ENCODE results near the gene ADAMTS5.

Gene ADAMTS5

DNA sequence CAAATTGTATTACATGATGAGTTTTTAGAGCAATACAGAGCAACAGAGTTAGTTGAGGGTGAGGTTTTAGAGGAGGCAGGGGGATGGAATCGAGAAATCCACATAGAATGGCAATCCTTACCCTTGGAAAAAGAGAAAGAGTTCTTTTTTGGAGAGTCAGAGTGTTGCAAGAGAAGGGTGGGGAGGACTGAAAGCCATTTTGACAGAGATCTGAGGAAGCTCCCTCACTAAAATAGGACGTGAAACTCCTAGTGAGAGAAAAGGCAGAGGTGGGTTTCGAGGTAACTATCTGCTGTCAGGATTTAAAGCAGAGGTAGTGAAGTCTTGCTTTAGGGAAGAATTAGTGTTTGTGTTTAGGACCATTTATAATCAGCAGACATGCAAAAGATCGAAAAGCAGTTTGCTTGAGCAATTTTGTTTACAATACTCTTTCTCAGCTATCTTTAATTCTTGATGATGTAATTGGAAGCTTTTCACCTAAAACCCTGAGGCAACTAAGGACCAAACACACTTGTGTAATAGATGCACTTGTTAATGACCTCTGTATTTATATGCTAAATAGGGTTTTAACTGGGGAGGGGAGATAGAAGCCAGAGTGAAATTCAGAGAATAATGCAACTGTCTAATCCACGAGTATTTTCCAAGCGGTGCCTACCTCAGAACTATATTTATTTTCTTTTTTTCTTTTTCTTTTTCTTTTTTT, 20.0 kb downstream of the ADAMTS5 start:
- H3K4me3 ChIP-seq (ENCODE audit: low read depth, low read length): no peak overlapping the region
- no peaks in the 10 kb centered on the region for H3K36me3 ChIP-seq (replicated peaks)
- in situ Hi-C loops (cut with HindIII; ENCODE audit: low pct_ligation_motif_present, low sequenced_read_pairs): no loop called here
- no peak overlapping the region for H3K27ac ChIP-seq
- H3K27me3 ChIP-seq (replicated peaks): no peaks in the 10 kb centered on the region
- TF ChIP-seq, protein P1, sequence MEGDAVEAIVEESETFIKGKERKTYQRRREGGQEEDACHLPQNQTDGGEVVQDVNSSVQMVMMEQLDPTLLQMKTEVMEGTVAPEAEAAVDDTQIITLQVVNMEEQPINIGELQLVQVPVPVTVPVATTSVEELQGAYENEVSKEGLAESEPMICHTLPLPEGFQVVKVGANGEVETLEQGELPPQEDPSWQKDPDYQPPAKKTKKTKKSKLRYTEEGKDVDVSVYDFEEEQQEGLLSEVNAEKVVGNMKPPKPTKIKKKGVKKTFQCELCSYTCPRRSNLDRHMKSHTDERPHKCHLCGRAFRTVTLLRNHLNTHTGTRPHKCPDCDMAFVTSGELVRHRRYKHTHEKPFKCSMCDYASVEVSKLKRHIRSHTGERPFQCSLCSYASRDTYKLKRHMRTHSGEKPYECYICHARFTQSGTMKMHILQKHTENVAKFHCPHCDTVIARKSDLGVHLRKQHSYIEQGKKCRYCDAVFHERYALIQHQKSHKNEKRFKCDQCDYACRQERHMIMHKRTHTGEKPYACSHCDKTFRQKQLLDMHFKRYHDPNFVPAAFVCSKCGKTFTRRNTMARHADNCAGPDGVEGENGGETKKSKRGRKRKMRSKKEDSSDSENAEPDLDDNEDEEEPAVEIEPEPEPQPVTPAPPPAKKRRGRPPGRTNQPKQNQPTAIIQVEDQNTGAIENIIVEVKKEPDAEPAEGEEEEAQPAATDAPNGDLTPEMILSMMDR (IDR thresholded peaks at IDR 0.05; ENCODE audit: low read depth, low read length, missing control alignments): no peak
- DNase-seq: no peak

GRCh38 chr21:26945916-26946675, 20.8 kb downstream of the ADAMTS5 start:
- in situ Hi-C loops (cut with HindIII; ENCODE audit: low pct_ligation_motif_present, low sequenced_read_pairs): no loop called here
- no peak overlapping the region for H3K4me3 ChIP-seq (ENCODE audit: low read depth, low read length)
- no peaks in the 10 kb centered on the region for H3K27me3 ChIP-seq (replicated peaks)
- TF ChIP-seq, protein P1 (IDR thresholded peaks at IDR 0.05; ENCODE audit: low read depth, low read length, missing control alignments): no peak
- DNase-seq: no peak
- H3K27ac ChIP-seq: no peak overlapping the region
- H3K36me3 ChIP-seq (replicated peaks): no peaks in the 10 kb centered on the region

- Histone ChIP-seq H3K27ac (no peak overlapping the region), H3K27me3 (replicated peaks) (no peaks in the 10 kb centered on the region), H3K4me3 (ENCODE audit: low read depth, low read length) (no peak overlapping the region), H3K36me3 (replicated peaks) (no peaks in the 10 kb centered on the region)
- TF ChIP-seq, protein P1 (IDR thresholded peaks at IDR 0.05; ENCODE audit: low read depth, low read length, missing control alignments): no peak
- DNase-seq: no peak
- in situ Hi-C loops (cut with HindIII; ENCODE audit: low pct_ligation_motif_present, low sequenced_read_pairs): no loop called here
Observed at GRCh38 chr21:26943921-26944320, 23.0 kb downstream of the ADAMTS5 start.

- in situ Hi-C loops (cut with HindIII; ENCODE audit: low pct_ligation_motif_present, low sequenced_read_pairs): no loop called here
- Histone ChIP-seq H3K4me3 (ENCODE audit: low read depth, low read length) (no peak overlapping the region), H3K27ac (no peak overlapping the region), H3K36me3 (replicated peaks) (no peaks in the 10 kb centered on the region), H3K27me3 (replicated peaks) (no peaks in the 10 kb centered on the region)
- TF ChIP-seq, protein P1 (IDR thresholded peaks at IDR 0.05; ENCODE audit: low read depth, low read length, missing control alignments): no peak
- no peak for DNase-seq
Observed at GRCh38 chr21:26941421-26941820, 25.5 kb downstream of the ADAMTS5 start.

GRCh38 chr21:26939601-26940111, 27.2 kb downstream of the ADAMTS5 start:
- no peak overlapping the region for H3K4me3 ChIP-seq (ENCODE audit: low read depth, low read length)
- no peaks in the 10 kb centered on the region for H3K27me3 ChIP-seq (replicated peaks)
- no peak for DNase-seq
- TF ChIP-seq, protein P1 (IDR thresholded peaks at IDR 0.05; ENCODE audit: low read depth, low read length, missing control alignments): no peak
- in situ Hi-C loops (cut with HindIII; ENCODE audit: low pct_ligation_motif_present, low sequenced_read_pairs): no loop called here
- H3K27ac ChIP-seq: no peak overlapping the region
- no peaks in the 10 kb centered on the region for H3K36me3 ChIP-seq (replicated peaks)
